Nephron (organoid): ENCODE data around the gene SPAG8.

ENCODE experiments used
- H3K27ac Mint-ChIP-seq, 3 experiments: 2 replicates each; pipeline ENCODE4 v1.8.0; 2020; ENCODE audit warnings: mixed read lengths in 3 of 3, mild to moderate bottlenecking in 2 of 3, moderate library complexity in 1 of 3
- H3K27me3 Mint-ChIP-seq: 2 replicates; pipeline ENCODE4 v1.8.0; 2021; ENCODE audit warnings: low read depth, mild to moderate bottlenecking, moderate library complexity, mixed read lengths
- H3K36me3 Mint-ChIP-seq: 2 replicates; pipeline ENCODE4 v1.8.0; 2020; ENCODE audit warnings: low read depth, mixed read lengths
- H3K4me1 Mint-ChIP-seq: 2 replicates; pipeline ENCODE4 v1.8.0; 2020; ENCODE audit warnings: mixed read lengths
- H3K4me3 Mint-ChIP-seq, 3 experiments: 2 replicates each; pipeline ENCODE4 v1.8.0; 2020; ENCODE audit warnings: mild to moderate bottlenecking in 3 of 3, mixed read lengths in 3 of 3, moderate library complexity in 2 of 3
- H3K9me3 Mint-ChIP-seq: 2 replicates; pipeline ENCODE4 v1.8.0; 2020; ENCODE audit warnings: mixed read lengths
- CTCF ChIP-seq, 3 experiments: fragments of 200-600 bp; sonication (generic); IDR thresholded peaks; one replicate each; pipeline ENCODE4 v1.5.0; 2021; ENCODE audit warnings: antibody characterized with exemption in 3 of 3; ENCODE audit not compliant: unreplicated experiment in 3 of 3

The SPAG8 gene

GRCh38 chr9:35847792-35848572 lies 35.9 kb upstream of the SPAG8 start:
- Mint-ChIP-seq H3K27me3 (peaks cover 9% of the 10 kb centered on the region), H3K27ac (peak overlapping the region in 2 of 3 experiments; percentile 8 to 33), H3K4me3 (no peak overlapping the region)

GRCh38 chr9:35845824-35846771 lies 34.0 kb upstream of the SPAG8 start:
- Mint-ChIP-seq H3K27me3 (peaks cover 9% of the 10 kb centered on the region), H3K4me3 (peak overlapping the region in 1 of 3 experiments; percentile 64), H3K4me1 (peaks cover 47% of the 10 kb centered on the region), H3K9me3 (no peaks in the 10 kb centered on the region), H3K27ac (peak overlapping the region in 2 of 3 experiments; percentile 14 to 59), H3K36me3 (peaks cover 54% of the 10 kb centered on the region)
- no peak for TF ChIP-seq CTCF (IDR thresholded peaks at IDR 0.05; ENCODE audit: unreplicated experiment in 3 of 3)

More at GRCh38 chr9:35847792-35848572, 35.9 kb upstream of the SPAG8 start:
- Mint-ChIP-seq H3K36me3 (peaks cover 56% of the 10 kb centered on the region), H3K9me3 (no peaks in the 10 kb centered on the region), H3K4me1 (peaks cover 47% of the 10 kb centered on the region)
- no peak for TF ChIP-seq CTCF (IDR thresholded peaks at IDR 0.05; ENCODE audit: unreplicated experiment in 3 of 3)

- Mint-ChIP-seq H3K4me1 (peaks cover 42% of the 10 kb centered on the region), H3K9me3 (no peaks in the 10 kb centered on the region), H3K27me3 (peaks cover 9% of the 10 kb centered on the region), H3K4me3 (no peak overlapping the region), H3K27ac (peak overlapping the region; percentile 46 to 67 (median 59)), H3K36me3 (peaks cover 49% of the 10 kb centered on the region)
- no peak for TF ChIP-seq CTCF (IDR thresholded peaks at IDR 0.05; ENCODE audit: unreplicated experiment in 3 of 3)
Observed at GRCh38 chr9:35844628-35845270, 32.7 kb upstream of the SPAG8 start.

- Mint-ChIP-seq H3K27ac (no peak overlapping the region), H3K4me1 (peaks cover 31% of the 10 kb centered on the region), H3K9me3 (no peaks in the 10 kb centered on the region), H3K4me3 (no peak overlapping the region), H3K27me3 (peaks cover 9% of the 10 kb centered on the region), H3K36me3 (peaks cover 45% of the 10 kb centered on the region)
- TF ChIP-seq CTCF (IDR thresholded peaks at IDR 0.05; ENCODE audit: unreplicated experiment in 3 of 3), result no peak
Observed at GRCh38 chr9:35842795-35843194, 30.7 kb upstream of the SPAG8 start.

GRCh38 chr9:35842020-35842745 lies 30.1 kb upstream of the SPAG8 start:
- no peak overlapping the region for H3K4me3 Mint-ChIP-seq
- H3K4me1 Mint-ChIP-seq, result peaks cover 25% of the 10 kb centered on the region
- peaks cover 39% of the 10 kb centered on the region for H3K36me3 Mint-ChIP-seq
- no peak overlapping the region for H3K27ac Mint-ChIP-seq
- TF ChIP-seq CTCF (IDR thresholded peaks at IDR 0.05; ENCODE audit: unreplicated experiment in 3 of 3), result no peak
- H3K9me3 Mint-ChIP-seq, result no peaks in the 10 kb centered on the region
- H3K27me3 Mint-ChIP-seq, result peaks cover 9% of the 10 kb centered on the region
